Stimulated activated CD4-positive, alpha-beta T cell treated with anti-CD3 and anti-CD28 coated beads, Interleukin-15, amount 100 ng/mL, for 48 hours (primary cell): ENCODE data around the gene TOLLIP.
"Not testable (repeated sequence)": the region's sequence is repeated elsewhere in the genome, so short reads cannot be mapped to it uniquely, and the experiment has no call there.

ENCODE experiments used
- DNase-seq, 2 donors: peaks; one replicate each; pipeline ENCODE4 v3.0.0-alpha.2; 2020; ENCODE audit warnings: low read depth in 2 of 2

TOLLIP gene

GRCh38 chr11:1281974-1282365 is 27.5 kb downstream of the TOLLIP start:
- no peak for DNase-seq

- DNase-seq, result no peak
These were observed 28.0 kb downstream of the TOLLIP start for GRCh38 chr11:1281326-1281973.

GRCh38 chr11:1280116-1281035 is 29.1 kb downstream of the TOLLIP start:
- no peak for DNase-seq

GRCh38 chr11:1279674-1280055 is 29.8 kb downstream of the TOLLIP start:
- DNase-seq, result no peak

- no peak for DNase-seq
These were observed 30.4 kb downstream of the TOLLIP start for GRCh38 chr11:1278766-1279673.

DNA sequence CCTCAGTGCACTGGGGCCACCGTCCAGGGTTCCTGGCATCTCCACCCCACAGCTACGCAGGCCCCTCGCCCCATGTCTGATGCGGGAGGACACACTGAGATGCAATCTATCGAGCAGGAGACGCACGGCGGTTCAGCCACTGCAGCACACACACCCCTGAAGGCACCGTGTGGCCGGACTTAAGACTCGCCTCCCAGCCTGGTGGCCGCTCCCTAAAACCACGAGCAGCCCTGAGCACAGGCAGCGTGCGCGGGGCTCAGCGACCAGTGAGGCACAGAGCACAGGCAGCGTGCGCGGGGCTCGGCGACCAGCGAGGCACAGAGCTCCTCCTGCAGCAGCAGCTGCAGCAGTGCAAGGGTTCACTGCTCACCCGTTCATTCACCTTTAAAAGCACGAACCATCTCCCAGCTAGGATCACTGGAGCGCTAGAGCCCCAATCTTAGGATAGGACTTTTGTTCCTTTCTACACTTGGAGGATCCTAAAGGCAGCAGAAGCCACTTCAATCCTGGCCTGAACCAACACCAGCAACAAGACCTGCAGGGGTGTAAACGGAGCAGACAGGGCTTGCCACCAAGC is 31.4 kb downstream of the TOLLIP start:
- no peak for DNase-seq

DNA sequence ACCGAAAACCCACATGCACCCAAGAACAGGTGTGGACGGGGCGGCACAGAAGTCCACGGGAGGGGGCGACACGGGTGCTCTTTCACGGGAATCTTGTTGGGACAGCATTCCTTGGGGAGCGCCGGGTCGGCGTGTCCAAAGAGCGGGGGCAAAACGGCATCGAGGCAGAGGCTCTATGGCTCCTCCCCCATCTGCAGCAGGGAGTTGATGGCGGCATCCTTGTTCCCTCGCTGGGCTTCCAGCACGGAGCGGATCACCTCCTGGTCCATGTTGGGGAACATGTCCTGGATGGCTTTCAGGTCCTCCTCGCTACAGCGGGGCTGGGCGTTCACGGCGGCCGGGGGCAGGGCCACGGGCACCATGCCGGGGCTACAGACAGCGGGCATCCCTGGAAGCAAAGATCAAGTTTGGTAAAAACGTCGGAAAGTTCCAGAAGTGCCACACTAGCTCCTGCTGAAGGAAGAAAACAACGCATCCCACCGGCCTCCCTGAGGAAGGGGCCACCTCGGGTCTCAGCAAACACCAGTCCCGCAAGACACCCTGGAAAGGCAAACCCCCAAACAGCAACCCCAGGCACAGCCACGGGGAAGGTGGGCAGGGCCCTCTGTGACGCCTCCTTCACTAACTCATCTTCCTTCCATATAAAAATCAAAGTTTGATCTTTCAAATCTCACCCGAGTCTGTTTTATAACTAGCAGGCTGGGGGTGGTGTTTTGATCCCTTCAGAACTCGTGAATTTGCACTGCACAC is 32.4 kb downstream of the TOLLIP start:
- no peak for DNase-seq

DNA sequence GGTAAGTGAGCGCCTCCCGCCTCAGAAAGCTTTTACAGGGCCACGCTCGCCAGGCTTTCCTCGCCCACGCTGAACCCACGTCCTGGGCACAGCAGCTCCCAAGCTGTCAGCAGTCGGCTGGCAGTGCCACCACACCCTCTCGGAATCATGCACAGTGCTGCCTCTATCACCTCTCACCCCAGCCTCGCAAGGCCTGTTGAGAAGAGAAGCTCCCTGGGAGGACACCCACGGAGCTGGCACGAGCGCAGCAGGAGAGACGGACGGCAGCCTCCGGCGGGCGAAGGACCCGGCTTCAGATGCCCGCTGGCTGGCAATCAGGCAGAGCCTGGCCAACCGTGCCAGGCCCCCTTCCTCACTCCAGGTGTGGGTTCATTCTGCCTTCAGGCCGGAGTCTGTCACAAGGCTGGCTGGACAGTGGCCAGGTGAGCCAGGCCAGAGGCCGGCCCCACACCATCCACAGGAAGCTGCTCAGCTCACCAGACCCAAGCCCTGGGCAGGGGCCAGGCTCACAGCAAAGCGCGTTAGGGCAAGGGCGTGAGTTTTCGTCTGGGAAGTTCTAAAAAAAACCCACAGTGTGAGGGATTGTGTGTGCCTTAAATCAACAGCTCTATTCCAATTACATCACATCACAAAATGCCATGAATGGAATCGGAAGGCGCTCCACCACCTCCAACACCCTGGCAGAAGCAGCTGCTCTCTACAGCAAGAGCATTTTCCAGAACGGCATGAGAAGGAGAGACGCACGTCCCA is 33.2 kb downstream of the TOLLIP start:
- DNase-seq, result no peak

DNA sequence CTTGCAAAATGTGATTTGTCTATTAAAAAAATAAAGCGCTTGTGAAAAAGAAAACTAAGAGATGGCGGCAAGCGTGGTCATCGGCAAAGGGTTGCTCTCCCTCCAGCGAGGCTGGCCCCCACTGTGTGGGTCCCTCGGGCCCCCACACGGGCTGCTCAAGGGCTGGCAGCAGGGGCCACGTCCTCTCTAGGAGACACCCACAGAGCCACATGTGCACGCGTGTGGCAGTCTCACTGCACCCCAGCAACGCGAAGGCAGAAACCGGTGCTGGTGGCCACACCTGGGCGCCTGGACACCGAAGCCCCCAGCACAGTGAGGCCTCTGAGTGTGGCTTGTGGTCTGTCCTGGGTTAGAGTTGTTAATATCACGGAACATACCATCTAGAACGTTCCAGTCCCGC is 34.4 kb downstream of the TOLLIP start:
- no peak for DNase-seq

DNA sequence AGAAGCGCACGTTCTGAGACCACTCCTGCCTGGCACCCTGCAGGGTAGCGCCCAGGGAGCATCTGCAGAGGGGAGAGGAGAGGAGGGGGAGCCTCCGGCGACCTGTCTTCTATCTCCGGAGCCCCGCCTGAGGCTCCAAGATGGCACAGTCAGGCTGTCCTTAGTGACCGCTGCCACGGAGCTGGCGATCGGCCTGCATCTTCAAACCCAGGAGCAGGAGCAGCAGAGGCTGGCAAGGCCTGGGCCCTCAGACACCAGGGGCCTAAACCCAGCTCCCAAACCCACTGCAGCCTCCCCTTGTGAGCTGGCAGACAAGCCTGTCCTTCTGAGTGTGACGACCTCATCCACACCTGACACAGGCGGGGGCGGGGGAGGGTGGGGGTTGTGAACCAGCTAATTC is 34.9 kb downstream of the TOLLIP start:
- DNase-seq, result no peak

DNA sequence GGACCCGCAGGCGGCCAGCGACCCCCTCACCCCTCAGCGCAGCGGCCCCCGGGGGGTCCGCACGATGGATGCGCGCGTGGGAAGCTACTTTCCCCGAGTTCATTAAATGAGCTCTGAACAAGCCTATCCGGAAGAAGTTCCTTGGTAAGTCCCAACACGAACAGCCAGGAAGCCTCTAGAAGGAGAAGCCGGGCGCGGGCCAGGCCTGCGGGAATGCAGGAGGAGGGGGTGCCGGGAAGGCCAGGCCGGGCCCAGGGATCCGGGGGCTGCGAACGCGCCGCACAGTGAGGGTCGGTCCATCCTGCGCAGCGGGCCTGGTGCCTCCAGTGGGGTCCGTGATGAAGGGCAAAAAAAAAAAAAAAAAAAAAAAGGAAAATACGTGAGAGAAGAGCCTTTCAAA is 36.9 kb downstream of the TOLLIP start:
- DNase-seq, result no peak

- no peak for DNase-seq
These were observed 37.5 kb downstream of the TOLLIP start for GRCh38 chr11:1271927-1272326.

DNA sequence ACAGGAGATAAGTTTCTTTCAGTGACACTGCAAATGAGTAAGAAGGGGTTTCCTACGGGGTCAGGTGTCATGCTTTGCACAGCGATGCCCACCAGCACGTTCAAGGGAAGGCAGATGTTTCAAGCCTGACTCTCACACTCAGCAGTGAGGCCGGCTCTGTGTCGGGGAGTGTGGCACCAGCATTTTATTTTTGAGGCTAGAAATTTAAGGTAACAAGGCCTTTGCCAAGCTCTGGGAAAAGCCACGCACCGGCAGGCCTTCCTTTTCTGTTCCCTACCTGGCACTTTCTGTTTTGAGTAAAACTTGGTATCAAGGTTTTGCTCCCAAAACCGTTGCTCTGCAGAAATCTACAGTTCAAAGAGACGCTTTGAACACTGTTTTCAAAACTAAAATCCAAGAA is 38.0 kb downstream of the TOLLIP start:
- DNase-seq, result no peak

- DNase-seq, result no peak
These were observed 38.4 kb downstream of the TOLLIP start for GRCh38 chr11:1271002-1271401.

DNA sequence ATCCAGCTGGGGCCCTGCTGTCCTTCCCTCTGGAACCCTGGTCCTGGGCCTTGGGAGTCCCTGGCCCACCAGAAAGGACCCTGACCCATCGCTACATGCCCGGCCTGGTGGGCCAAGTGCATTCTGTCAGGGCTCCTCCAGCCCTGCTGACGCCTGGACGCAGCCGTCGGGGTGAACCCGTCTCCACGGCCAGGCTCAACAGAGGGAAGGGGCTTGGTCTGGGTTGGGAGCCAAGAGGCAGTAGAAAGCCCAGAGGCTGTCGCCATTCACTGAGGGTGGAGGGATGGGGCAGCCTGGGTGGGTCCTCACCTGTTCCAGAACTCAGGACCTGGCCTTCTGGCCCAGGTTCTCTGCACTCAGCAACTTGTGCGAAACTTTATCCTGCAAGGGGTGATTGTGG is 39.0 kb downstream of the TOLLIP start:
- no peak for DNase-seq

- DNase-seq, result no peak
These were observed 39.5 kb downstream of the TOLLIP start for GRCh38 chr11:1269957-1270356.

DNA sequence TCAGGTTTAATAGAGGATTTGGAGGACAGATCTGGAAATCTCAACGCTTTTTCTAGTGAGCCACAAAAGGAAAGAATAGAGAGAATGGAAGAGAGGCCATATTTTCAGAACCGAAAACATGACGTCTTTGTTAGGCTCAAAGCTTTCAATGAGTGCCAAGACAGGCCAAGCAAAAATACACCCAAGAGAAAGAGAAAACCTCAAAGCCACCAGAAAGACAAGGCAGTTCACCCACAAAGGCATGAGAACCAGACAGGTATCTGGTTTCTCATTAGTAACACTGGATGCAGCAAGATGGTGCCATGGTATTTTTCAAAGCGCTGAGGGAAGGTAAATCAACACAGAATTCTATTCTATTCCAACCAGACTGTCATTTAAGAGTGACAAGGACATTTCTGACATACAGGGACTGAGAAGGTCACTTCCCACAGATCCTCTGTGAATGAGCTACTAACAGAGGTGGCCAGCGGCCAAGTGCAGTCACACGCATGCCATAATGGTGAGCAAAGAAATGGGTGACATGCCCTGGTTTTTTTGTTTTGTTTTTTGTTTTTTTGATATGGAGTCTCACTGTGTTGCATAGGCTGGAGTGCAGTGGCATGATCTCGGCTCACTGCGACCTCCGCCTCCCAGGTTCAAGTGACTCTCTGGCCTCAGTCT is 41.9 kb downstream of the TOLLIP start:
- no peak for DNase-seq

GRCh38 chr11:1266976-1267375 is 42.5 kb downstream of the TOLLIP start:
- DNase-seq, result not testable (repeated sequence)

DNA sequence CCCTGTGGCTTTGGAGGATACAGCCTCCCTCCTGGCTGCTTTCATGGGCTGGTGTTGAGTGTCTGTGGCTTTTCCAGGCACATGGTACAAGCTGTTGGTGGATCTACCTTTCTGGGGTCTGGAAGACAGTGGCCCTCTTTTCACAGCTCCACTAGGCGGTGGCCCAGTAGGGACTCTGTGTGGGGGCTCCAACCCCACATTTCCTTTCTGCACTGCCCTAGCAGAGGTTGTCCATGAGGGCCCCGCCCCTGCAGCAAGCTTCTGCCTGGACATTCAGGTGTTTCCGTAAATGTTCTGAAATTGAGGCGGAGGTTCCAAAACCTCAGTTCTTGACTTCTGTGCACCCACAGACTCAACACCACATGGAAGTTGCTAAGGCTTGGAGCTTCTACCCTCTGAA is 44.0 kb downstream of the TOLLIP start:
- not testable (repeated sequence) for DNase-seq

DNA sequence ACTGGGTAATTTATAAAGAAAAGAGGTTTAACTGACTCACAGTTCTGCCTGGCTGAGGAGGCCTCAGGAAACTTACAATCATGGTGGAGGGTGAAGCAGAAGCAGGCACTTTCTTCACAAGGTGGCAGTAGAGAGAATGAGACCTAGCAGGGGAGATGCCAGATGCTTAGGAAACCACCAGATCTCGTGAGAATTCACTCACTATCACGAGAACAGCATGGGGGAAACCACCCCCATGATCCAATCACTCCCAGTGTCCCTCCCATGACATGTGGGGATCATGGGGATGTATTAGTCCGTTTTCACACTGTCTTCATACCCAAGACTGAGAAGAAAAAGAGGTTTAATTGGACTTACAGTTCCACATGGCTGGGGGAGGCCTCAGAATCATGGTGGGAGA is 45.0 kb downstream of the TOLLIP start:
- DNase-seq, result peak in 1 of 2 donors; percentile 40
